Stomach (tissue), 9 donors: ENCODE measurements around the gene TAT. TPM values are rescaled to one million over a fixed set of nuclear protein-coding genes. Genes with fewer than 3 reads are reported as not detected.

Experiments
- DNase-seq, 2 donors: peaks; one replicate each; pipeline versions ENCODE4 v3.0.0 to v3.0.0-alpha.2; 2013 to 2019
- H3K27ac ChIP-seq, 5 donors: fragments of 200-600 bp in 4 of 5; sonication (generic) in 4 of 5; one replicate each; pipeline ENCODE4 v1.5.1; 2013 to 2019; ENCODE audit warnings: mild to moderate bottlenecking in 1 of 5, moderate library complexity in 1 of 5
- H3K27me3 ChIP-seq, 3 donors: fragments of 200-600 bp; sonication (generic); one replicate each; pipeline ENCODE4 v1.5.1; 2017 to 2019; ENCODE audit warnings: mixed run types in 1 of 3
- H3K36me3 ChIP-seq, 4 donors: fragments of 200-600 bp; sonication (generic); 1 replicate in 3 of 4; 2 replicates in 1 of 4; pipeline ENCODE4 v1.5.1; 2016 to 2019
- H3K4me1 ChIP-seq, 4 donors: fragments of 200-600 bp; sonication (generic); one replicate each; pipeline ENCODE4 v1.5.1; 2016 to 2019
- H3K4me3 ChIP-seq, 4 donors: fragments of 200-600 bp; sonication (generic) in 3 of 4; one replicate each; pipeline ENCODE4 v1.5.1; 2016 to 2019; ENCODE audit warnings: mild to moderate bottlenecking in 1 of 4
- H3K9me3 ChIP-seq, 4 donors: fragments of 200-600 bp; sonication (generic); one replicate each; pipeline ENCODE4 v1.5.1; 2016 to 2019
- CTCF ChIP-seq, 7 experiments: fragments of 450-650 bp in 4 of 7; fragments of 200-600 bp in 3 of 7; sonication (generic) in 3 of 7; IDR thresholded peaks; one replicate each; pipeline ENCODE4 v1.5.1; 2016 to 2019; ENCODE audit warnings: antibody characterized with exemption in 7 of 7, control low read depth in 2 of 7, mild to moderate bottlenecking in 1 of 7
- EP300 ChIP-seq: sonication (generic); formaldehyde crosslinking; IDR thresholded peaks from one replicate; pipeline ENCODE4 v1.6.1; 2017; ENCODE audit warnings: antibody characterized with exemption
- POLR2A ChIP-seq, 4 donors: fragments of 450-650 bp; IDR thresholded peaks; one replicate each; pipeline ENCODE4 v1.6.1; 2016; ENCODE audit warnings: antibody characterized with exemption in 4 of 4, control low read depth in 2 of 4, mild to moderate bottlenecking in 1 of 4, moderate library complexity in 1 of 4
- POLR2AphosphoS5 ChIP-seq, 3 donors: sonication (generic); formaldehyde crosslinking; IDR thresholded peaks; one replicate each; pipeline ENCODE4 v1.6.1; 2016; ENCODE audit warnings: antibody characterized with exemption in 3 of 3
- WGBS, 5 donors: extraction: QIAGEN DNeasy Blood & Tissue Kit in 3 of 5; methylation state at CpG; one replicate each; pipeline versions ENCODE4 v1.1.5 to v1.1.7; 2013 to 2018; 5-methylcytosine and 5-hydroxymethylcytosine counted together
- intact Hi-C: fragments of 100-400 bp; cut with DNase I; formaldehyde crosslinking; loops from one replicate; pipeline ENCODE4 v1.15.1; 2023; ENCODE audit warnings: low total_unique reads
- polyA plus RNA-seq, 3 donors: library from polyadenylated mRNA; stranded (reverse); fragments of 200-250 nt; gene quantifications; one replicate each; pipeline ENCODE4 v1.2.3, GENCODE V29; 2013
- total RNA-seq, 5 donors: library from RNA; depleted of rRNA; stranded (reverse); fragments of >200 nt; gene quantifications; one replicate each; pipeline versions ENCODE4 v1.1.0 to v1.2.3, GENCODE V29; 2014 to 2016
- donor health status: healthy with polysubstance abuse.
- donor health status: Bipolar disorder and iron deficiency.
- donor health status: healthy.

Gene TAT
- total and polyA plus RNA-seq, 8 donors, result not detected

DNA sequence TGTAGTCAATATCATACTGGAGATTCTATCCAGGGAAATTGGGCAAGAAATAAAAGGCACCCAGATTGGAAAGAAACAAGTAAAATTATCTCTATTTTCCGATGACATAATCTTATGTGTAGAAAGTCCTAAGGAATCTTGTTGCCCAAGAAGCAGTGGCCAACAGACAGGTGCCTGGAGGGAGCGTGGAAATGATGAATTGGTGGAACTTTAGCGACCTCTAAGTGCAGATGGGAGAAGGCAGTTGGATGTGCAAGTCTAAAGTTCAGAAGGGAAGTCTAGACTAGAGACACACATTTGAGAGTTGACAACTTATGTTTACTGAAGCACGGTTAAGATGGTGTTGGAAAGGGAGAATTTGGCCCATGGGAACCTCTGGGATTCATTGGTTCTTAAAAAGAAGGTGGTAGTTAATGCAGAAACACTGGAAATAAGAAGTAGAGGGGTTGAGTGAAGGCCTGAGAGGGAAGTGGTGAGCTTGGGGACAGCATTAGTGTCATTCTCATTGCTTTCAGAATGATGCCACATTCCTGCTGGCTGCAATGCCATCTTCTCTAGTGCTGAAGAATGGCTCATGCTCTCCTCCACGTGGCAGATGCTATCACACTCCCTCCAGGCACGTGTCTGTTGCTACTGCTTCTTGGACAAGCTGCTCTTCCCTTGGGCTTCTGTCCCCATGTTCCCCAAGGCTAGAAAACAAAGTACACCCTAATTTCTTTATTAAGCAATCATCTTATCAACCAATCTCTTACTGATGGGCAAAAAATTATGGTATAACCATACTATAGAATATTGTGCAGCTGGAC, 24.0 kb downstream of the TAT start:
- TF ChIP-seq POLR2A (IDR thresholded peaks at IDR 0.05), result no peak
- no peak for TF ChIP-seq CTCF (IDR thresholded peaks at IDR 0.05)
- TF ChIP-seq EP300, result no peak
- TF ChIP-seq POLR2AphosphoS5 (IDR thresholded peaks at IDR 0.05), result no peak
- Histone ChIP-seq H3K27ac (no peak overlapping the region), H3K9me3 (no peaks in the 10 kb centered on the region), H3K4me1 (no peaks in the 10 kb centered on the region), H3K27me3 (no peaks in the 10 kb centered on the region), H3K36me3 (no peaks in the 10 kb centered on the region), H3K4me3 (no peak overlapping the region)
- DNase-seq, result no peak
- WGBS, 5 donors, result 40 to 48% (median 45%) methylated on average over 6 of the region's 6 CpGs
- intact Hi-C loops, result no loop called here

DNA sequence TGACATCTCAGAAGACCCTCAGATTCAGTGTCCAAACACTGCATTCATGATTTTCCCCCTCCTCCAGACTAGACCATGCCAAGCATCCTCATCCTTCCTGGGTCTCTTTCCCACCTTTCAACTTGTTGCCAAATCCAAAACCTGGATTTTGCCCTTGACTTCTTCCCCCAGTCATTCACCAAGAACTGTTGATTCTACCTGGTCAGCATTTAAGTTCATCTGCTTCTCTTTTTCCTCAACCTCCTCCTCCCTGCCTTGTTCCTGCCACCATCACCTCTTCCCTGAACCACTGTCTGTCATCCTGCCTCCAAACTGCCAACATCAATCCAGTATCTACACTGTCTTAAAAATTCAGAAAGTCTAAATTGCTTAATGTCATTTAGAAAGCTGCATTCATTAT, 29.7 kb downstream of the TAT start:
- no peak for TF ChIP-seq CTCF (IDR thresholded peaks at IDR 0.05)
- TF ChIP-seq POLR2AphosphoS5 (IDR thresholded peaks at IDR 0.05), result no peak
- no peak for TF ChIP-seq EP300
- no peak for TF ChIP-seq POLR2A (IDR thresholded peaks at IDR 0.05)
- DNase-seq, result no peak
- H3K4me1 ChIP-seq, result no peaks in the 10 kb centered on the region
- no peak overlapping the region for H3K27ac ChIP-seq
- no peaks in the 10 kb centered on the region for H3K36me3 ChIP-seq
- intact Hi-C loops, result no loop called here
- H3K27me3 ChIP-seq, result no peaks in the 10 kb centered on the region
- H3K4me3 ChIP-seq, result no peak overlapping the region
- H3K9me3 ChIP-seq, result no peaks in the 10 kb centered on the region

GRCh38 chr16:71542377-71542776, 34.5 kb downstream of the TAT start:
- Histone ChIP-seq H3K4me1 (no peaks in the 10 kb centered on the region), H3K27me3 (no peaks in the 10 kb centered on the region), H3K36me3 (no peaks in the 10 kb centered on the region), H3K27ac (no peak overlapping the region), H3K4me3 (no peak overlapping the region), H3K9me3 (no peaks in the 10 kb centered on the region)
- TF ChIP-seq EP300 (no peak), CTCF (IDR thresholded peaks at IDR 0.05) (peak in 4 of 7 experiments; percentile 8 to 24 (median 12))
- intact Hi-C loops, result no loop called here
- DNase-seq, result peak; percentile 32 to 48
- 21 to 31% (median 28%) methylated on average over 11 of the region's 11 CpGs for WGBS, 5 donors

- no peak overlapping the region for H3K4me3 ChIP-seq
- WGBS, 5 donors, result 57 to 65% (median 59%) methylated on average over 6 of the region's 6 CpGs
- H3K9me3 ChIP-seq, result no peaks in the 10 kb centered on the region
- DNase-seq, result peak in 1 of 2 donors; percentile 73
- TF ChIP-seq POLR2A (IDR thresholded peaks at IDR 0.05) (no peak), CTCF (IDR thresholded peaks at IDR 0.05) (peak in 2 of 7 experiments; percentile 16 to 25), EP300 (no peak)
- no peaks in the 10 kb centered on the region for H3K36me3 ChIP-seq
- H3K27me3 ChIP-seq, result no peaks in the 10 kb centered on the region
- H3K4me1 ChIP-seq, result no peaks in the 10 kb centered on the region
- no peak overlapping the region for H3K27ac ChIP-seq
- intact Hi-C loops, result no loop called here
Observed at GRCh38 chr16:71537643-71538042, 39.2 kb downstream of the TAT start.
